Epithelial cell of proximal tubule (primary cell): ENCODE data around the gene ALKBH8. TPM values are rescaled to one million over a fixed set of nuclear protein-coding genes. Genes with fewer than 3 reads are reported as not detected.

Experiments
- DNase-seq: peaks from one replicate; pipeline ENCODE4 v3.0.0-alpha.2; 2011; ENCODE audit warnings: low read depth
- H3K4me3 ChIP-seq: 2 replicates; pipeline ENCODE4 v1.5.1; 2011; ENCODE audit warnings: low read depth, mild to moderate bottlenecking, low read length
- total RNA-seq: library from RNA; depleted of rRNA; stranded (reverse); fragments of >200 nt; gene quantifications from 2 replicates; pipeline ENCODE4 v1.2.3, GENCODE V29; 2015
- TF ChIP-seq, protein P1 (sequence below): conservative IDR thresholded peaks from 2 replicates; pipeline ENCODE4 v1.5.1; 2012; ENCODE audit warnings: low read depth, mild to moderate bottlenecking, low read length

Gene ALKBH8, protein sequence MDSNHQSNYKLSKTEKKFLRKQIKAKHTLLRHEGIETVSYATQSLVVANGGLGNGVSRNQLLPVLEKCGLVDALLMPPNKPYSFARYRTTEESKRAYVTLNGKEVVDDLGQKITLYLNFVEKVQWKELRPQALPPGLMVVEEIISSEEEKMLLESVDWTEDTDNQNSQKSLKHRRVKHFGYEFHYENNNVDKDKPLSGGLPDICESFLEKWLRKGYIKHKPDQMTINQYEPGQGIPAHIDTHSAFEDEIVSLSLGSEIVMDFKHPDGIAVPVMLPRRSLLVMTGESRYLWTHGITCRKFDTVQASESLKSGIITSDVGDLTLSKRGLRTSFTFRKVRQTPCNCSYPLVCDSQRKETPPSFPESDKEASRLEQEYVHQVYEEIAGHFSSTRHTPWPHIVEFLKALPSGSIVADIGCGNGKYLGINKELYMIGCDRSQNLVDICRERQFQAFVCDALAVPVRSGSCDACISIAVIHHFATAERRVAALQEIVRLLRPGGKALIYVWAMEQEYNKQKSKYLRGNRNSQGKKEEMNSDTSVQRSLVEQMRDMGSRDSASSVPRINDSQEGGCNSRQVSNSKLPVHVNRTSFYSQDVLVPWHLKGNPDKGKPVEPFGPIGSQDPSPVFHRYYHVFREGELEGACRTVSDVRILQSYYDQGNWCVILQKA
- total RNA-seq: 5.3 and 7.4 TPM in 2 replicates

DNA sequence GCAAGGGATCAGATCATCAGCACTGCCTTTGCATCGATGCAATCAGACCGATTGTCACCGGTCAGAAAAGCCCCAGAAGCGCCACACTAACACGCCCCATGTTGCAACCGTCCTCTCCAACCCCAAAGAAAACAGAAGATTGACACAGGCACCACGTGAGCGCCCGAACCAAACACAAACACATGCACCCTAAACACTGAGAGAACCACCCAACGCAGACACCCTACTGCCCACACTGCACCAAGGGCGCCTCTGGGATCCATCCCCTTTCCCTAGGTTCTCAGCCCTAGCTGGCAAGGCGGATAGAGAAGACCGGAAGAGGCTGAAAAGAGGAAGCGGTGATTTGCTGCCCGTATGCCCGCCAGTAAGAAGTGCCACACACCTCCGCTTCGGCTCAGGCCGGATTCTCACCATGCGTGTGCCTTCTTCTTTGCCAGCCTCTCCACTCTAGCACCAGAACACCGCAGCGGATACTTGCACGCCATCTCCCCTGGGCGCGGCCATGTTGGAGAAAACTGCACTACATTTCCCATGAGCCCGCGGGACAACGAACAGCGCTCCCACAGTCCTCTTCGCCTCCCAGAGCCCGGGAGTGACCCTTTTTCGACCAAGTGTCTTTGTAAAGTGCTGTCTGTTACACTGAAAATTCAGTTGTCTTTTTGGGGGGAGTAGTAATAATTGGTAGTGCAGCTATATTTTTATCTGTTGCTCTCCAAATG lies at the start of gene ALKBH8:
TSS of gene ALKBH8 (minus strand) at position 517 of the 719 bp plus-strand sequence. CDS start 4,842 bp downstream, outside the sequence.
- peak within 1 kb of the TSS; percentile 70 for H3K4me3 ChIP-seq
- TF ChIP-seq, protein P1, sequence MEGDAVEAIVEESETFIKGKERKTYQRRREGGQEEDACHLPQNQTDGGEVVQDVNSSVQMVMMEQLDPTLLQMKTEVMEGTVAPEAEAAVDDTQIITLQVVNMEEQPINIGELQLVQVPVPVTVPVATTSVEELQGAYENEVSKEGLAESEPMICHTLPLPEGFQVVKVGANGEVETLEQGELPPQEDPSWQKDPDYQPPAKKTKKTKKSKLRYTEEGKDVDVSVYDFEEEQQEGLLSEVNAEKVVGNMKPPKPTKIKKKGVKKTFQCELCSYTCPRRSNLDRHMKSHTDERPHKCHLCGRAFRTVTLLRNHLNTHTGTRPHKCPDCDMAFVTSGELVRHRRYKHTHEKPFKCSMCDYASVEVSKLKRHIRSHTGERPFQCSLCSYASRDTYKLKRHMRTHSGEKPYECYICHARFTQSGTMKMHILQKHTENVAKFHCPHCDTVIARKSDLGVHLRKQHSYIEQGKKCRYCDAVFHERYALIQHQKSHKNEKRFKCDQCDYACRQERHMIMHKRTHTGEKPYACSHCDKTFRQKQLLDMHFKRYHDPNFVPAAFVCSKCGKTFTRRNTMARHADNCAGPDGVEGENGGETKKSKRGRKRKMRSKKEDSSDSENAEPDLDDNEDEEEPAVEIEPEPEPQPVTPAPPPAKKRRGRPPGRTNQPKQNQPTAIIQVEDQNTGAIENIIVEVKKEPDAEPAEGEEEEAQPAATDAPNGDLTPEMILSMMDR: no peak
- no peak for DNase-seq

DNA sequence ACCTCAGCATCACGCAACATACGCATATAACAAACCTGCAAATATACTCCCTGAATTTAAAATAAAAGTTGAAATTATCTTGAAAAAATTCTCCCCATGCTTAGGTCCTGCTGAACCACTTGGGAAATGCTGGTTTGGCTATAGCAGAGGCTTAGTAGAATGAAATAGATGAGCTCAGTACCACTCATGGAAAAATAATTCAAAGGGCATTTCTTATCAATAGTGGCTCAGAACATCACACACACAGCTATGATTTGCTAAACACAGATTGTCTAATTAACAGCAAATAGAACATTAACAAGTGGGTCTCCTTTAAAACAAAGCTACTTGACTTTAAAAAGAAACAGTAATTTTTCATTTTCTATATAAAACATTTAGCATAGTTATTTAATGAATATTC lies 46.9 kb upstream of the ALKBH8 start:
- DNase-seq: no peak
- no peak overlapping the region for H3K4me3 ChIP-seq
- TF ChIP-seq, protein P1: no peak

DNA sequence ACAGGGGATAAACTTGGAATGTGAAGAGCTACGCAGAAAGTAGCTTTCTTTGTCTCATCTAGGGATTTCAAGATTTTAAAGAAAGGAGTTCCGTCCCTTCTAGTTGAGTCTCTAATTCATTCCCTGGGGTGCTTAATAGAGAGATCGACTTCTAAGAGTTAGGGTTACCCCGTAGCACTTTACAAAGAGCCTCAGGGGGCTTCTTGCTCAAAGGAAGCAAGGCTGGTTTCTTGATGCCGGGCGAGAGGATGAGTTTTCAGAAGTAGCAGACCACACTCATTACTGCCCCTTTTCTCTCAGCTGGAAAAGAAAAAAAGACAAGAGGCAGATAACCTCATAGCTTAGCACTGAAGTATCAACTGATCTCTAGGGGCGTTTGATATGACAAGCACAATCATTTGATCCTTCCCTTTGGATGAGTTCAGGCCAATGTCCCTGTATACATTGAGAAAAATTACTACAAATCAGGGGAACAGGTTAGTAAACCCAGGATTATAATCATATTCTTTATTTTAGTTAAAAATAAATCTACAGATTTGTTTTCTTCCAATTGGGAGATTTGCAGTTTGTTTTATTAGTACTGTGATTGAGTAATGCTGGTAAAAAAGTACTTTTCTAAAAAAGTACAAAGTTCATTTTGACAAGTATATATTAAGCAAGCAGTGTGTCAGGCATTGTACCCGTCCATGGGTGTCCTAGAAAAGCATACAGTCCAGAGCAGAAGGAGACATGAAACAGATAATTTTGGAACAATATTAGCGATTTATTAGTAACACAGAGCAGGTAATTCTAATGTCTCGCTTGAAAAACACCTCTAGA lies 44.1 kb upstream of the ALKBH8 start:
- TF ChIP-seq, protein P1: no peak
- no peak overlapping the region for H3K4me3 ChIP-seq
- no peak for DNase-seq

DNA sequence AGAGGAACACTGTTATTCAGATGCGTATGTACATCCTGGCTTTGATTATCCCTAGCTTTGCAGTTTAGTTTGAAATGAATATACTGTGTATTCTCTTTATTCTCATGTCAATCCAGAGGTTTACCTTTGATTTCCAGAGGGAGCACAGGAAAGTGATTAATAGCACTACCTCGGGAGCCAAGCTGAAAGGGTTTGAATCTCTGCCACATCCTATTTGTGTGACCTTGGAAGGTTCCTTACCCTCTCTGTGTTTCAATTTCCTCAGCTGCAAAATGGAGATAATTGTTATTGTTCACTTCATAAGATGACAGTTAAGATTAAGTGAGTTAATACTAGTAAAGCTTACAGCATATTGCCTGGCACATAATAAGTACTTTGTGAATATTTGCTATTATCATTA lies 43.3 kb upstream of the ALKBH8 start:
- DNase-seq: no peak
- TF ChIP-seq, protein P1: no peak
- H3K4me3 ChIP-seq: no peak overlapping the region

DNA sequence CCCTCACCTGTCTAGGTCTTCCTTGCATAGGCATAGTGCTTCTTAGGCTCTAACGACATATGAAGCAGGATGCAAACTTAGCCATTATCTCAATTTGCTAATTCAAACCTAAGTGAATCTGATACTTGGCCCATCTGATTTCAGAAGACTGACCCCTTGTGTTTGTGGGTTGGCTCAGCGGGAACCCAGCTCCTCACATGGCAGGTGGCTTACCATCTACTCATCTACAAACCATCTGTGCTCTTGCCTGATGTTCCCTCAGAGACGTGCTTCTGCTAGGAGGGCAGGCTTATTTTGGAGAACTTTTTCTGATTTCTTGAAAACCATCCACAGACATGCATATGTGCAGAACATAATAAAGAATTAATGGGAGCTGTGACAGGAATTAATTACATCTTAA lies 40.6 kb upstream of the ALKBH8 start:
- no peak for DNase-seq
- TF ChIP-seq, protein P1: peak; percentile 35
- no peak overlapping the region for H3K4me3 ChIP-seq
